Fibroblast of pulmonary artery (primary cell): ENCODE results near the gene MGMT.

Experiments
- DNase-seq: peaks from one replicate; pipeline ENCODE4 v3.0.0-alpha.2; 2010; ENCODE audit warnings: low read depth
- H3K4me3 ChIP-seq: replicated peaks from 2 replicates; pipeline ENCODE4 v1.5.1; 2011; ENCODE audit warnings: low read depth, mild to moderate bottlenecking, control low read depth, low read length, moderate library complexity
- CTCF ChIP-seq: IDR thresholded peaks from 2 replicates; pipeline ENCODE4 v1.5.1; 2011; ENCODE audit warnings: mild to moderate bottlenecking, control low read depth, low read length, inconsistent platforms; ENCODE audit errors: missing control alignments

MGMT gene

GRCh38 chr10:129530581-129530980 lies 63.5 kb downstream of the MGMT start:
- no peak for TF ChIP-seq CTCF

GRCh38 chr10:129531195-129531968 lies 64.3 kb downstream of the MGMT start:
- no peak for TF ChIP-seq CTCF
- peak; percentile 65 for DNase-seq
- H3K4me3 ChIP-seq: no peak overlapping the region

More at GRCh38 chr10:129530581-129530980, 63.5 kb downstream of the MGMT start:
- no peak overlapping the region for H3K4me3 ChIP-seq
- no peak for DNase-seq

GRCh38 chr10:129531969-129532660 lies 65.1 kb downstream of the MGMT start:
- no peak for TF ChIP-seq CTCF
- DNase-seq: peak; percentile 12
- no peak overlapping the region for H3K4me3 ChIP-seq

GRCh38 chr10:129532838-129533237 lies 65.8 kb downstream of the MGMT start:
- no peak for TF ChIP-seq CTCF
- no peak overlapping the region for H3K4me3 ChIP-seq
- DNase-seq: no peak

- H3K4me3 ChIP-seq: no peak overlapping the region
Measured at GRCh38 chr10:129533281-129533680, 66.2 kb downstream of the MGMT start.

GRCh38 chr10:129534826-129535225 lies 67.8 kb downstream of the MGMT start:
- no peak for DNase-seq
- no peak for TF ChIP-seq CTCF
- H3K4me3 ChIP-seq: no peak overlapping the region

More at GRCh38 chr10:129533281-129533680, 66.2 kb downstream of the MGMT start:
- DNase-seq: no peak
- TF ChIP-seq CTCF: no peak
